Suprapubic skin (tissue), 4 donors: ENCODE data around the gene MYO1F. TPM values are rescaled to one million over a fixed set of nuclear protein-coding genes. Genes with fewer than 3 reads are reported as not detected.
"Not testable (repeated sequence)": the region's sequence is repeated elsewhere in the genome, so short reads cannot be mapped to it uniquely, and the experiment has no call there.

Experiments used
- DNase-seq, 2 donors: peaks; one replicate each; pipeline ENCODE4 v3.0.0-alpha.2; 2019; ENCODE audit warnings: low spot score in 2 of 2
- H3K27ac ChIP-seq: fragments of 200-600 bp; sonication (generic); one replicate; pipeline ENCODE4 v1.5.1; 2019
- H3K27me3 ChIP-seq: fragments of 200-600 bp; sonication (generic); one replicate; pipeline ENCODE4 v1.5.1; 2019
- H3K36me3 ChIP-seq: fragments of 200-600 bp; sonication (generic); one replicate; pipeline ENCODE4 v1.5.1; 2019
- H3K4me1 ChIP-seq: fragments of 200-600 bp; sonication (generic); one replicate; pipeline ENCODE4 v1.5.1; 2019
- H3K4me3 ChIP-seq: fragments of 200-600 bp; sonication (generic); one replicate; pipeline ENCODE4 v1.5.1; 2019; ENCODE audit warnings: mild to moderate bottlenecking
- H3K9me3 ChIP-seq: fragments of 200-600 bp; sonication (generic); one replicate; pipeline ENCODE4 v1.5.1; 2019
- CTCF ChIP-seq, 2 donors: fragments of 200-600 bp in 1 of 2; fragments of 450-650 bp in 1 of 2; sonication (generic) in 1 of 2; IDR thresholded peaks; one replicate each; pipeline ENCODE4 v1.5.1; 2016 to 2019; ENCODE audit warnings: antibody characterized with exemption in 2 of 2, mild to moderate bottlenecking in 1 of 2, moderate library complexity in 1 of 2
- EP300 ChIP-seq: sonication (generic); formaldehyde crosslinking; IDR thresholded peaks from one replicate; pipeline ENCODE4 v1.6.1; 2017; ENCODE audit warnings: antibody characterized with exemption
- POLR2A ChIP-seq, 2 donors: fragments of 450-650 bp; IDR thresholded peaks; one replicate each; pipeline ENCODE4 v1.6.1; 2017; ENCODE audit warnings: antibody characterized with exemption in 2 of 2, mild to moderate bottlenecking in 2 of 2, moderate library complexity in 2 of 2
- POLR2AphosphoS5 ChIP-seq, 3 donors: sonication (generic); formaldehyde crosslinking; IDR thresholded peaks; one replicate each; pipeline ENCODE4 v1.6.1; 2017; ENCODE audit warnings: antibody characterized with exemption in 3 of 3
- WGBS: methylation state at CpG from one replicate; pipeline ENCODE4 v1.1.5; 2018; 5-methylcytosine and 5-hydroxymethylcytosine counted together
- total RNA-seq, 4 donors: library from RNA; depleted of rRNA; stranded (reverse); fragments of >200 nt; gene quantifications; one replicate each; pipeline ENCODE4 v1.1.0, GENCODE V29; 2016

Gene MYO1F
- total RNA-seq, 4 donors from 2014 or later, result 3.2 to 14.6 (median 3.3) TPM

GRCh38 chr19:8577741-8578140, 499 bp upstream of the MYO1F start:
- Histone ChIP-seq H3K9me3 (no peaks in the 10 kb centered on the region), H3K4me1 (peaks cover 34% of the 10 kb centered on the region), H3K27ac (no peak overlapping the region), H3K4me3 (no peak overlapping the region), H3K36me3 (no peaks in the 10 kb centered on the region), H3K27me3 (no peaks in the 10 kb centered on the region)
- 69% methylated on average over 4 of the region's 4 CpGs for WGBS
- no peak for TF ChIP-seq CTCF (IDR thresholded peaks at IDR 0.05)
- no peak for TF ChIP-seq POLR2AphosphoS5 (IDR thresholded peaks at IDR 0.05)
- TF ChIP-seq POLR2A (IDR thresholded peaks at IDR 0.05), result no peak
- TF ChIP-seq EP300, result no peak
- DNase-seq, result no peak

GRCh38 chr19:8576273-8576993, 809 bp downstream of the MYO1F start:
- no peaks in the 10 kb centered on the region for H3K27me3 ChIP-seq
- TF ChIP-seq POLR2AphosphoS5 (IDR thresholded peaks at IDR 0.05) (no peak), EP300 (no peak), CTCF (IDR thresholded peaks at IDR 0.05) (no peak), POLR2A (IDR thresholded peaks at IDR 0.05) (no peak)
- no peaks in the 10 kb centered on the region for H3K9me3 ChIP-seq
- H3K36me3 ChIP-seq, result no peaks in the 10 kb centered on the region
- DNase-seq, result no peak
- H3K4me1 ChIP-seq, result peaks cover 34% of the 10 kb centered on the region
- no peak overlapping the region for H3K27ac ChIP-seq
- peak overlapping the region; percentile 37 for H3K4me3 ChIP-seq
- 35% methylated on average over 16 of the region's 19 CpGs for WGBS

DNA sequence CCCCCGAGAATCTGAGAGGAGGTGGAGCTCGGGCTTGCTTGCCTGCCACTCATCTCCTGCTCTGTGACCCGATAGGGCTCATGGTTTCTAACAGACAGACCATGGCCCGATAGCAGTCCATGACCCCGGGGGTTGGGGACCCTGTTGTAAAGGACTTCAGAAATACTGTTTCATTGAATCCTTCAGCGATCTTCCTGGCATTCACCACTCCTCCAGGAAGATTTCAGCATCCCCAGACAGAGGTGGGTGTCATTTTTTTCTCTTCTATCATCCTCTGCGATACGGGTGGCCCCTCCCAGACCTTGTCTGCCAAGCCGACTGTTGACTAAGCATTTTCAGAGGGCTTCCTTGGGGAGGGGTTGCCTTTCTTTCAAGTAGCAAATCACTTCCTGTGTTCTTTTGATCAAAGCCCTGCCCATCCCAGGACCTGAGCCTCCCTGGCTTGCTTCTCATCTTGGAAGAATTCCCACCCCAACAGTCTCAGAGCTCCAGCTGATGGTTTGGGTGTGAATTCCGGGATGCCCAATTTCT, 1.7 kb downstream of the MYO1F start:
- Histone ChIP-seq H3K27ac (no peak overlapping the region), H3K4me1 (peaks cover 32% of the 10 kb centered on the region), H3K9me3 (no peaks in the 10 kb centered on the region), H3K36me3 (no peaks in the 10 kb centered on the region), H3K27me3 (no peaks in the 10 kb centered on the region), H3K4me3 (peak overlapping the region; percentile 37)
- WGBS, result 35% methylated on average over 10 of the region's 10 CpGs
- no peak for DNase-seq
- TF ChIP-seq EP300 (no peak), POLR2A (IDR thresholded peaks at IDR 0.05) (no peak), POLR2AphosphoS5 (IDR thresholded peaks at IDR 0.05) (no peak), CTCF (IDR thresholded peaks at IDR 0.05) (no peak)

DNA sequence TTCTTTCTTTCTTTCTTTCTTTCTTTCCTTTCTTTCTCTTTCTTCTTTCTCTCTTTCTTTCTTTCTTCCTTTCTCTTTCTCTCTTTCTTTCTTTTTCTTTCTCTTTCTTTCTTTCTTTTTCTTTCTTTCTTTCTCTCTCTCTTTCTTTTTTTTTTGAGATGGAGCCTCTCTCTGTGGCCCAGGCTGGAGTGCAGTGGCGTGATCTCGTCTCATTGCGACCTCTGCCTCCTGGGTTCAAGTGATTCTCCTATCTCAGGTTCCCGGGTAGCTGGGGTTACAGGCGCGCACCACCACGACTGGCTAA, 2.7 kb downstream of the MYO1F start:
- WGBS, result 86% methylated on average over 7 of the region's 7 CpGs
- peaks cover 31% of the 10 kb centered on the region for H3K4me1 ChIP-seq
- H3K36me3 ChIP-seq, H3K27me3 ChIP-seq, H3K4me3 ChIP-seq, H3K9me3 ChIP-seq, DNase-seq, H3K27ac ChIP-seq: not testable (repeated sequence)

DNA sequence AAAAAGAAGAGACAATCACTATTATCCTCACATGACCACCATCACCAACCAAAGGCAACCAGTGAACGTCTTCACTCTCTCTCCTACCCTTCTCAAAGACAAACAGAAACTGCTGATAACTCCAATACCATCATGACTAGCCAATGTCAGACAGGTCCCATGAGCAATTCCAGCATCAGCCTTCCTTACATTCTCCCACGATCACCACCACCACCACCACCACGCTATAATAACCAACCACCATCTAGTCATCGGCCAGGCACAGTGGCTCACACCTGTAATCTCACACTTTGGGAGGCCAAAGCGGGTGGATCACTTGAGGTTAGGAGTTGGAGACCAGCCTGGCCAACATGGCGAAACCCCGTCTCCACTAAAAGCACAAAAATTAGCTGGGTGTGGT, 3.9 kb downstream of the MYO1F start:
- Histone ChIP-seq H3K27me3 (no peaks in the 10 kb centered on the region), H3K4me3 (no peak overlapping the region), H3K36me3 (no peaks in the 10 kb centered on the region), H3K9me3 (no peaks in the 10 kb centered on the region), H3K4me1 (peaks cover 24% of the 10 kb centered on the region), H3K27ac (no peak overlapping the region)
- 88% methylated on average over 7 of the region's 7 CpGs for WGBS
- TF ChIP-seq CTCF (IDR thresholded peaks at IDR 0.05) (no peak), POLR2AphosphoS5 (IDR thresholded peaks at IDR 0.05) (no peak), EP300 (no peak), POLR2A (IDR thresholded peaks at IDR 0.05) (no peak)
- no peak for DNase-seq

- Histone ChIP-seq H3K4me1 (peaks cover 14% of the 10 kb centered on the region), H3K27me3 (no peaks in the 10 kb centered on the region), H3K27ac (no peak overlapping the region), H3K4me3 (no peak overlapping the region), H3K36me3 (no peaks in the 10 kb centered on the region), H3K9me3 (no peaks in the 10 kb centered on the region)
- WGBS, result 33% methylated on average over 2 of the region's 5 CpGs
- TF ChIP-seq POLR2A (IDR thresholded peaks at IDR 0.05), result no peak
- TF ChIP-seq EP300, result no peak
- TF ChIP-seq POLR2AphosphoS5 (IDR thresholded peaks at IDR 0.05), result no peak
- TF ChIP-seq CTCF (IDR thresholded peaks at IDR 0.05), result no peak
- DNase-seq, result peak in 1 of 2 donors; percentile 62
Measured at GRCh38 chr19:8571006-8571411, 6.2 kb downstream of the MYO1F start.
